NCI-H1417 (cell line): ENCODE measurements around the gene PEX7.
"Not testable (repeated sequence)": the region's sequence is repeated elsewhere in the genome, so short reads cannot be mapped to it uniquely, and the experiment has no call there.

ENCODE experiments used
- DNase-seq, 3 experiments: peaks; one replicate each; lab custom pipeline; 2025; lab: John Stamatoyannopoulos, UW

Gene PEX7

GRCh38 chr6:136840276-136841001, 18.0 kb downstream of the PEX7 start:
- DNase-seq, result no peak

- no peak for DNase-seq
These were observed 20.8 kb downstream of the PEX7 start for GRCh38 chr6:136843210-136843609.

GRCh38 chr6:136846046-136846445, 23.7 kb downstream of the PEX7 start:
- DNase-seq, result peak; percentile 22 to 85 (median 39)

GRCh38 chr6:136846477-136846876, 24.1 kb downstream of the PEX7 start:
- DNase-seq, result not testable (repeated sequence)

- DNase-seq, result not testable (repeated sequence)
These were observed 27.7 kb downstream of the PEX7 start for GRCh38 chr6:136849979-136850563.

GRCh38 chr6:136859430-136859829, 37.0 kb downstream of the PEX7 start:
- DNase-seq, result no peak

- DNase-seq, result no peak
These were observed 37.7 kb downstream of the PEX7 start for GRCh38 chr6:136860043-136860442.

- no peak for DNase-seq
These were observed 40.3 kb downstream of the PEX7 start for GRCh38 chr6:136862662-136863061.

GRCh38 chr6:136863752-136864151, 41.4 kb downstream of the PEX7 start:
- peak in 1 of 3 experiments; percentile 15 for DNase-seq

- no peak for DNase-seq
These were observed 42.3 kb downstream of the PEX7 start for GRCh38 chr6:136864676-136865075.

GRCh38 chr6:136866872-136867416, 44.6 kb downstream of the PEX7 start:
- no peak for DNase-seq

GRCh38 chr6:136869451-136869850, 47.1 kb downstream of the PEX7 start:
- no peak for DNase-seq

GRCh38 chr6:136873748-136874147, 51.4 kb downstream of the PEX7 start:
- peak in 2 of 3 experiments; percentile 3 to 39 for DNase-seq

- not testable (repeated sequence) for DNase-seq
These were observed 54.1 kb downstream of the PEX7 start for GRCh38 chr6:136876469-136876868.

GRCh38 chr6:136880748-136881460, 58.5 kb downstream of the PEX7 start:
- no peak for DNase-seq

- no peak for DNase-seq
These were observed 63.7 kb downstream of the PEX7 start for GRCh38 chr6:136886091-136886490.

- DNase-seq, result peak in 1 of 3 experiments; percentile 58
These were observed 65.6 kb downstream of the PEX7 start for GRCh38 chr6:136887953-136888352.

GRCh38 chr6:136889271-136890193, 67.1 kb downstream of the PEX7 start:
- peak in 2 of 3 experiments; percentile 45 to 89 for DNase-seq

GRCh38 chr6:136890194-136890839, 67.9 kb downstream of the PEX7 start:
- DNase-seq, result peak in 1 of 3 experiments; percentile 52

- DNase-seq, result peak in 1 of 3 experiments; percentile 43
These were observed 68.6 kb downstream of the PEX7 start for GRCh38 chr6:136890986-136891385.

GRCh38 chr6:136893187-136893586, 70.8 kb downstream of the PEX7 start:
- DNase-seq, result no peak
